DMS79 (cell line): ENCODE measurements around the gene BBLN.
"Not testable (repeated sequence)": the region's sequence is repeated elsewhere in the genome, so short reads cannot be mapped to it uniquely, and the experiment has no call there.

Experiments used
- DNase-seq: peaks from one replicate; lab custom pipeline; 2025; lab: John Stamatoyannopoulos, UW

Gene BBLN

GRCh38 chr9:128124873-128125579 lies 35.0 kb upstream of the BBLN start:
- DNase-seq: no peak

- no peak for DNase-seq
These were observed 34.3 kb upstream of the BBLN start for GRCh38 chr9:128125580-128126354.

DNA sequence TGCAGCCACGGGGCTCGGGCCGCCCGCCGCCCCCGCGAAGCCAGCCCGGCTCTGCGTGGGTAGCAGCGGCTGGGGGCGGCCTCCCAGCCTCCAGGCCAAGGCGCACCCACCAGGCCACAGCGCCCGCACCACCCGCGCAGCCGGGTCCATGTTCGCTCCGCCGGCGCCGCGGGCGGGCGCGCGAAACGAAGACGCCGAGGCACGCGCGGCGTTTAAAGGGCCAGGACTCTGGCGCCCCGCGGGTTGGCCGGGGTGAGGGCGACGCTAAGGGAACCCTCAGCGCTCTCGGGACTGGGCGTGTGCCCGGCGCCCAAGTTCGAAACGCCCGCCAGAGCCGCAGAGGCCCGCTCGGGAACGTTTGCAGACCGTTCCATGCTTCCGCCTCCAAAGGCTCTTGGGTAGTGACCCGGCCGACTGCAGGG lies 32.5 kb upstream of the BBLN start, which contains the start of gene PTGES2:
PTGES2 (minus strand) TSS at position 162 of the 422 bp plus-strand sequence; CDS start at position 150, 12 bp downstream.
- peak; percentile 41 for DNase-seq

DNA sequence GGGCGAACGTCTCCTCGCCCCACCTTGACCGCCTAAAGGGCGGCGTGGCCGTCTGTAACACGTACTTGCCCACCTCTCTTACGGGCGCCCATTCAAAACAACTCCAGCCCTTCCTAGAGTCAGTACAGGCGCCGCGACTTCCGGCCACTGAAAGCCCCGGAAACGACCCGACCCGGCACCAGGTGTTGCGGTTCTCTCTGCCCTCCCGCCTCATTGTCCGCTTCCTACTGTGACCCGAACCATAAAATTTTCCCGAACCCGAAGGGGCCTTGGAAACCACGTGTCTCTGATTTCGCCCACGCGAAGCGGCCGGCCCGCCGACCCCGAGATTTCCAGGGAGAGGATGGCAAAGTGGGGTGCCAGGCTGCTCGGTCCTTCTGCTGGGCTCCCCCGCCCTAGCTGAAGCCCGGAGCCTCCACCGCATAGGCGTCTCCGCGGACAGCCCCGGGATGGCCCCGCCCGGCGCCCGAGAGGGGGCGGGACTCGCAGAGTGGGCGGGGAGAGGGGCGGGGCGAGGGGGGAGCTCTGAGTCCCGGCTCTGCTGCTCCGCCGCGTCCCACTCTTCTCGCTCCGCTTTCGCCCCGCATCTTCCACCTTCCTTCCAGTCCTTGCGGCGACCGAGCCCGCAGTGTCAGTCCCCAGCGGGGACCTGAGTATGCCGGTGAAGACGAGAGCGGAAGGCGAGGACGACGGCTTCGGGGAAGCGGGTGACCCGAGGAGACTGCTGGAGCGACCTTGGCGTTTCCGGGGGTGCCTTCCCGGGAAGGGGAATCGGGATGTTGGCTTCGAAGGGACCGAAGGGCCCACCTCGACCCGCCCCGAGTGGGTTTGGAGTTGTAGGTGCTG lies 31.9 kb upstream of the BBLN start:
- DNase-seq: peak; percentile 68

DNA sequence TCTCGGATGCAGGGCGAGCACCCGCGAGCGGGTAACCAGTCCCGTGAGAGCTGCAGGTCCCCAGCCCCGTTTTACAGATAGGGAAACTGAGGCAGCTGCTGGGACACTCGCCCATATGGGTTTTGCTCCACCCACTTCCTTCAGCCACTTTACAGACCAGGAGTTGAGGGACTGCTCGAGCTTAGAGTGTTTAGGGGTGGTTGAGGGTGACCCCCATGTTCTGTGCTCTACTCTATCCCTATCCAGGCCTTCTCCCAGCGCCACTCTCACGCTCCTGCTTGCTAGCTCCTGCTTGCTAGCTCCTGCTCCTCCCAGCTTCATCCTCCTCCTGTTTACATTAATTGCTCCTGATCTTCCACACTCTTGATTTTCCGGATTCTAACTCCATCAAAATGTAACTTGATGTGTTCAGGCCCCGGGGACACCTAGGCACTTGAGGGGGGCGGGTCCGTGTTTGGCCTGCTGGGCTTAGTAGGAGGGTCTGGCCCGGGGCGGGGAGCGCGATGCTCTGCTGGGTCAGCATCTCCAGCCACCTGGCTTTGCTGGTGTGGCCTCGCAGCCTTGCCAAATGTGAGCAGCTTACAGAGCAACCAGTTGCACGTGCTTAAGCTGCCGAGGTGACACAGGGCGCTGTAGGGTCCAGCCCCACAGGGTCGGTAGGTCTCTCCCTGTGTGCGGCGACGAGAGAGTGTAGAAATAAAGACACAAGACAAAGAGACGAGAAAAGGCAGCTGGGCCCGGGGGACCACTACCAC lies 31.1 kb upstream of the BBLN start:
- DNase-seq: no peak

- DNase-seq: not testable (repeated sequence)
These were observed 30.0 kb upstream of the BBLN start for GRCh38 chr9:128129976-128130590.

DNA sequence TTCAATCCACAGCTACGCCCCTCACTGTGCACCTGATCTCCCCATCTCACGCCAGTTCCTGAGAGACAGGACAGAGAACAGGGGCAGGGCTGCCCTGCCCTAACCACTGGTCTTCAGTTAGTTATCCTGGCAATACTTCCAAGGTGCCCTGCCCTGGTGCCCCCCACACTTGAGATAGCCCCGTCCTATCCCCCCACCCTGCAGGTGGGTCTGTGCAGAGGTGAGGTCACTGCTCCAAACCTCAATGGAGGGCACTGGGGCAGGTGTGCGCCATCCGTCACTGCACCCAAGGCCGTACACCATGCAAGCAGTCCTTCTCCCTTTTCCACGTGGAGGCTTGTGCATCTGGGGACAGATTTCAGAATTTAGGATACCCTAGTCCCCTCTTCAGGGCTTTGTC lies 29.4 kb upstream of the BBLN start:
- not testable (repeated sequence) for DNase-seq

GRCh38 chr9:128131346-128131745 lies 28.7 kb upstream of the BBLN start:
- DNase-seq: not testable (repeated sequence)

- not testable (repeated sequence) for DNase-seq
These were observed 27.9 kb upstream of the BBLN start for GRCh38 chr9:128132139-128132538.

DNA sequence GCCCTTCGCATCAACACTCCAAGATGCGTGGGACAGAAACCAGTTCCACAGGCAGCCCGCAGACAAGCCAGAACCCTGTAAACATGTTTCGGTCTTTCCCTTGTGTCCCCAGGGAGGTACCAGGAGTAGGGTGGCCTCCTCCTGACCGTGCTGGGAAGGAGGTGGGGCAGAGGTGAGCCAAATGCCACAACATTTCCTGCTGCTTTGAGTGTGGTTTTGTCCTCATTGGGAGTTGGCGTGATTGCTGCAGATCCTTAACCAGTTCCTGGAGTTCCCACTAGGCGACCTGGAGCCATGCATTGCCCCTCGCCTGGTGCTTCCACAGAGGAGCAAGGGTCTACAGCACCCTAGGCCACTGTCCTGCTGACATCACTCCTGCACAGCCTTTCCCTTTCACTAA lies 24.5 kb upstream of the BBLN start:
- not testable (repeated sequence) for DNase-seq

- DNase-seq: no peak
These were observed 23.0 kb upstream of the BBLN start for GRCh38 chr9:128136816-128137793.

DNA sequence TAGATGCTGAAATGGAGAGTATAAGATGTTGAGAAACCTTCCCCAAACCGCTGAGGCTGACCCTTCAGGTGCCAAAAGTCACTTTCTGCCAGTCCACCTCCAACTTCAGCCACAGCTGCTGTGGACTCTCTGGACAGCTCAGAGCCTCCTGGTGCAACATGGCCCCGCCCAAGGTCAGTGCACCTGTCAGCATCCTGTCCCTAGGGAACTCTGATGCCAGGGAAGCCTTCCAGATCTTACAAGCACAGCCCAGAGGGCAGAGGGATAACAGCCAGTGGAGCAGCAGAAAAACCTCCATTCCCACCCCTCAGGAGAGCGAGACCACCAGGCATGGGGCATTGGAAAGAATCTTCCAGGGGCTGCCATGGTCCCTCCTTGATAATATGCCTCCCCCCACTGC lies 22.1 kb upstream of the BBLN start:
- DNase-seq: no peak

- no peak for DNase-seq
These were observed 20.4 kb upstream of the BBLN start for GRCh38 chr9:128139621-128140020.

DNA sequence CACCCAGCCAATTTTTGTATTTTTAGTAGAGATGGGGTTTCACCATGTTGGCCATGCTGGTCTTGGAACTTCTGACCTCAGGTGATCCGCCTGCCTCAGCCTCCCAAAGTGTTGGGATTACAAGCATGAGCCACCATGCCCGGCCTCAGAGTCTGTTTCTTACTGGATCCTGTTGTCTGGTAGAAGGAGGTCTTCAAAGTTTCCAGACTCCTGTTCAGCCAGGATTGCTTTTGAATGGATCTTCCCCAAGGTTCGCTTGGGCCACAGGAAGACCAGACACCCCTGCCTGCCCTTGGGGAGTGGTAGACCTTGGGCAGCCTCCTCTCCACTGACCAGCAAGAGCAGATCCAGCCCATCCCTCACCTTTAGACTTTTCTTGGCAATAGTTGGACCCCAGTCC lies 18.5 kb upstream of the BBLN start:
- DNase-seq: no peak

DNA sequence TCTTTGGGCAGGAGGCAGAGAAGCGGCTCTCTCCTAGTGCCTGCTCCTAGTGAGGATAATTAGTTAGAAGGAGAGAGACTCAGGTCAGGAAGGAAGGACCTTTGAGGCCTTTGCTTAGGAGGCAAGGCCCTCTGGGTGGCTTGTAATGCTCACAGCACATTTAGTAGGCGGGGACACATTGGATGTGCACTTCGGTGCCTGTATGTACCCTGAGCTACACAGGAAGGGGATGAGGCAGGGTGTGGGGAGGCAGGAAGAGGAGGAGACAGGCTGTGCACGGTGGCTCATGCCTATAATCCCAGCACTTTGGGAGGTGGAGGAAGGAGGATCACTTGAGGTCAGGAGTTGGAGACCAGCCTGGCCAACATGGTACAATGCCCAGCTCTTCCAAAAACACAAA lies 18.0 kb upstream of the BBLN start:
- no peak for DNase-seq

GRCh38 chr9:128142596-128142995 lies 17.5 kb upstream of the BBLN start:
- no peak for DNase-seq

DNA sequence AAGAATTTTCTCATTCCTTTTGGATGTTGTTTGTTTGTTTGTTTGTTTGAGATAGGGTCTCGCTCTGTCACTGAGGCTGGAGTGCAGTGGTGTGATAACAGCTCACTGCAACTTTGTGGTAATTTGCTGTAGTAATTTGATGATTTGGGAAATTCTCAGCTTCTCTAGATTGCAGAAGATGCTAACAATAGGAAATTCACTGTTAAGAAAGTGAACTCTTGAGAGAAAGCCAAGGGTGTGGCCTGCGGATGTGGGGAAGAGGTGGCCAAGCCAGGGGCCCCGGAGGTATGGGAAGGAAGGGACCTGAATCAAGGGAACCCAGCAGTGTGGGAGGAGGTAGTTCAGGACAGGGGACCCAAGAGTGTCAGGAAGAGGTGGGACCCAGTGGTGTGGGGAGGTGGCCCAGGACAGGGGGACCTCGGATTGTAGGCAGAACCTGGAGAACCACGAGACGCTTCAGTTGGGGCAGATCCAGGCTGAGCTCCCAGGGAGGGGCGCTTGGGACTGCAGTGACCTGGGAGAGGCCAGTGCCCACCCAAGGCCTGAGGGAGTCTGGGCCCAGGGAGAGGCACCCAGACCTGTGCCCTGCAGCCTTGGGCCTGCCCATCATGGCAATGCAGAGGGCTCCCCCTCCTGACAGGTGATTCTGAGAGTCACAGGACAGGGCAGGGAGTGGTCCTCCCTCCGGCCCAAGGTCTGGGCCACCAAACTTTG lies 16.4 kb upstream of the BBLN start:
- no peak for DNase-seq

DNA sequence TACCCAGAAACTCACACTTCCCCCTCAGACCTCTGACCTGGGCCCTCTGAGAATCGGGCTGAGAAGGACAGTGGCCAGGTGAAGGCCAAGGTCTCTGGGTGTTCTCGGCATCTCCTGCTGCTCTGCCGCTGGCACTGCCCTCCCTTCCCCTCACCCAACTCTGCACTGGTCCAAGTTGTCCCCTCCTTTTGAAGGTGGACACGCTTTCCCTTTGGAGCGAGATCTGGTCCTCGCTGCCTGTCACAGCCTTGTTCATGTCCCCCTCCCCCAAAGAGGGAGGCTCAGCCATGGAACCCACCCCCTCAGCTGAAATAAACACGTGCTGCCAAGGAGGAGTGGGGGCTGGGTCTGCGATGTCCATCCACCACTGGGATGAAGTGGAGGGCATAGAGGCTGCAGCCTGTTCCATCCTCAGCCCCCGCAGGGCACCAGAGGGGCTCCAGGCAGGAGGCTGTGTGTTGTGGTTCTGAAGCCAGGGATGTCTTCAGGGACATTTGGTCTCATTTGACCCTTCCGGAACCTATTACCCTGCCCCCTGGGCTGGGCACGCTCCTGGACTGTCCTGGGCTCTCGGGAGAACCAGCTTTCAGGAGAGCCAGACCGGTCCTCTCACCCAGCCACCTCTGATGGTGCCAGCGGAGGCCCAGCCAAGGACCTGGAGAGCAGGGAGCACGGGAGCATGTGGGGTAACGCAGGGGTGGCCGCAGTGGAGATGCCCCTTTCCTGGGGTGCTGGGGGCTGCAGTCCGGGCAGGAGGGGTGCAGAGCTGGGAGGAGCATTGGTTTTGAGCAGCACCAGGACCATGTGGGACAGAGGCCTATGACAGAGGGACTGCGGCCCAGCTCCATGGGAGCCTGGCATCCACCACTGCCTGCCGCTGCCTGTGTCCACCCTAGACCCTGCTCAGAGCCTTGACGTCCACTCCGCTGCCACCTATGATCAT lies 15.6 kb upstream of the BBLN start:
- DNase-seq: no peak
